HEK293 (cell line): Measurements from ENCODE around the gene NCAPG2.

Experiments used
- KLF1 ChIP-seq: fragments of 450-650 bp; formaldehyde crosslinking; IDR thresholded peaks from 2 replicates; pipeline ENCODE4 v1.5.1; 2016; ENCODE audit warnings: missing biosample characterization, missing genetic modification characterization
- ZNF10 ChIP-seq: fragments of 450-650 bp; formaldehyde crosslinking; IDR thresholded peaks from 2 replicates; pipeline ENCODE4 v1.5.1; 2017; ENCODE audit warnings: missing biosample characterization, missing genetic modification characterization
- TF ChIP-seq, protein P1 (sequence below): fragments of 450-650 bp; formaldehyde crosslinking; IDR thresholded peaks from 2 replicates; pipeline ENCODE4 v1.5.1; 2016; ENCODE audit warnings: missing biosample characterization, missing genetic modification characterization

DNA sequence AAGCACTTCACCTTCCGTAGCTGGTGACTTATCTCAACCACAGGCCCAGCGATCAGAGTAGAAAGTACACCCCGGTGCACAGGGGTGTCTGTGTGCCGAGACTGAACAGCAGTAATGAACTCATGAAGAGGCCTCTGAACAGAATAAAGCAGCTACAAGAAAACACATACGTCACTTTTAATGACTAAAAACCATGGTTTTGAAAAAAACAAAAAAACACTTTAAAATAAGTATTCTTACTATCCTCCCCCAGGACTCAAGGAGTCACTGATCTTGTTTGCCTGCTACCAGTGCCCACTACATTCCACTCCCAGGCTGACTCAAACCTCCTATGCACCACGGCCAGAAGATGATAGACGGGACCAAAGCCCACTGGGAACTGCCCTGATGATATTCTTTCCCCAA is 53.8 kb downstream of the NCAPG2 start:
- TF ChIP-seq KLF1 (no peak), ZNF10 (tag by site-specific recombination) (no peak)
- TF ChIP-seq, protein P1, sequence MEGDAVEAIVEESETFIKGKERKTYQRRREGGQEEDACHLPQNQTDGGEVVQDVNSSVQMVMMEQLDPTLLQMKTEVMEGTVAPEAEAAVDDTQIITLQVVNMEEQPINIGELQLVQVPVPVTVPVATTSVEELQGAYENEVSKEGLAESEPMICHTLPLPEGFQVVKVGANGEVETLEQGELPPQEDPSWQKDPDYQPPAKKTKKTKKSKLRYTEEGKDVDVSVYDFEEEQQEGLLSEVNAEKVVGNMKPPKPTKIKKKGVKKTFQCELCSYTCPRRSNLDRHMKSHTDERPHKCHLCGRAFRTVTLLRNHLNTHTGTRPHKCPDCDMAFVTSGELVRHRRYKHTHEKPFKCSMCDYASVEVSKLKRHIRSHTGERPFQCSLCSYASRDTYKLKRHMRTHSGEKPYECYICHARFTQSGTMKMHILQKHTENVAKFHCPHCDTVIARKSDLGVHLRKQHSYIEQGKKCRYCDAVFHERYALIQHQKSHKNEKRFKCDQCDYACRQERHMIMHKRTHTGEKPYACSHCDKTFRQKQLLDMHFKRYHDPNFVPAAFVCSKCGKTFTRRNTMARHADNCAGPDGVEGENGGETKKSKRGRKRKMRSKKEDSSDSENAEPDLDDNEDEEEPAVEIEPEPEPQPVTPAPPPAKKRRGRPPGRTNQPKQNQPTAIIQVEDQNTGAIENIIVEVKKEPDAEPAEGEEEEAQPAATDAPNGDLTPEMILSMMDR (tag by site-specific recombination) = no peak
